ENCODE results near the gene ENOX2.

The ENOX2 gene

DNA sequence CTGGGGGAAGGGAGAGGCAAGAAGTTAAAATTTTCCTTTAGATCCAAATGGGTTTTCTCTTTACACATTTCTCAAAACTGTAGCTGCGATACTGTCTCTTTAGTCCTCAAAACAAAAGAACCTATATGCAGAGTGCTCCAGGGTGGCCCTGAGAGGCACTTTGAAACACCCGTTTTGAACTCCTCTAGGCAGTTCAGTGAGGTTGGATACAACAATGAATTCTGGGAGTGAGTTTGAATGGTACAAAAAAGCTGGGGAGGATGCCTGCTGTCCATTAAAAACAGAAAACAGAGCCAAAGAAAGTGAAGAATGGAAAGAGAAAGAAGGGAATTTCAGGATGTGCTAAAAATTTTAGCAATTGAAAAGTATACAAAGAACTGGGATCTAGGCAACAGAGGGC, 23.1 kb downstream of the ENOX2 start:
- DNase-seq = no peak

DNA sequence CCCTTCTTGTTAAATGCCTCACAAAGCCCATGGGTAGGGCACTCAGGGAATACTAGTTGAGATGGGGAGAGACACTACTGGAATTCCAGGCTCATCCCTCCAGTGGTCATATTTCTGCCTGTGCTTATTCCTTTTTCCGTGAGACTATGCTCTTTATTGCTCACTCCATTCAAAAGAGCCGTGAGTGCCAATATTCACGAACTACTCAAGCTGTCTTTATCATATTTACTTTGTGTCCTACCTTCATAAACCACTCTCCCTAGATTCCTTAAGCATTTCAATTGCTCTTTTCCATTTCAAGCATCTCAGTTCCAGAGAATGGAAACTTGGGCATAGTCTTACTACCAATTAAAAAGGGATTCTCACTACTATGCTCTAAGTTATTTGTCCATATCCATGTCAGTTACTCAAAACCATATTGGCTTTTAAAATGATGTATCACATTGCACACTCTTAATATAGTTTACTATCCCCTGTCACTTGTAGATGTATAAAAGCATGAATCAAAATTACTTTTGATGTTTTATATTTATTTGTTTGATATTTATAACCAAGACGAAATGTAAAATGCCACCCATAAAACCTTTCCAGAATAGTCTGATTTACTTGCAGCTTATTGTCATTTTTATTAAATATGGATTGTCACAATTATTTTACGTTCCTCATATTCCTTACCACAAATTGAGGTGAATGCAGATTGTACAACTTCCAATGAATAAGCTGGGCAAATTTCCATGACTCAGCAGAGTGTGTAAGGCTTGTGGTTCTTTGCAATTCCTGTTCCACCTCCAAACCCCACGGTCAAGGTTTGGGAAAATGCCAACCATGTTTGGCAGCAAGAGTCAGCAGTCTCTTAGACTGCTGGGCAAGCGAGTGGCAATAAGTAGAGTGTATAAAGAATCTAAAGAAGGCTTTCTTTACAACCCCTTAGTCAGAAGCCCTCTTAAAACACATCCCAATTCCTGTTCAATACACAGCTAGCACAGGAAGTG, 24.4 kb downstream of the ENOX2 start:
- no peak for DNase-seq

DNA sequence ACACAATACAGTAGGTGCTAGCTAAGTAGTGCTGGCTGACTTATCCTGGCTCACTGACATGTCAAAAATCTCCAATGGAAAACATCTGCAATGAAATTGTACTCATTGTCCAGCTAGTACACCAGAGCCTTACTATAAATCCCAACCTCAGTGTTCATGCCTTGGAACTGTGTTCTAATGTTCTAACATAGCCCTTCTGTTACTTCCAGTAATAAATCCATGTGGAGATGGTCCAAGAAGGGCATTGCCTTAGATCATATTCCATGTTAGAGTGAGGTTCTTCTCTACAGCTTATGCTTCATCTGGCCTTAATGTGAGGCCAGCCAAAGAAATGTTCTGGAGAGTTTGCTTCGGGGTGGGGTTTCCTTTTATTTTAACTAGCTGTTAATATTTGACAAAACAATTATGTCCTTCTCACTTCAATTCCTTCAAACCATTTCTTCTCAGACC, 25.1 kb downstream of the ENOX2 start:
- no peak for DNase-seq

DNA sequence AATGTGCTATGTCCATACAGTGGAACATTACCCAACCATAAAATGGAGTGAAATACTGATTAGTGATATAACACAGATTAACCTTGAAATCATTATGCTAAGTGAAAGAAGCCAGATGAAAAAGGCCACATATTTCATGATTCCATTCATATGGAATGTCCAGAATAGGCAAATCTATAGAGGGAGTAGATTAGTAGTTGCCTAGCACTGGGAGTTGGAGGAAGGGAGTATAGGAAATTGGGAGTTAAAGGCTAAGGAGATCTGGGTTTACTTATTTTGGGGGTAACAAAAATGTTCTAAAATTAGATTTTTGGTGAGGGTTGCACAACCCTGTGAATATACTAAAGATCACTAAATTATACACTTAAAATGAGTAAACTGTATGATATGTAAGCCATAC, 26.8 kb downstream of the ENOX2 start:
- no peak for DNase-seq

DNA sequence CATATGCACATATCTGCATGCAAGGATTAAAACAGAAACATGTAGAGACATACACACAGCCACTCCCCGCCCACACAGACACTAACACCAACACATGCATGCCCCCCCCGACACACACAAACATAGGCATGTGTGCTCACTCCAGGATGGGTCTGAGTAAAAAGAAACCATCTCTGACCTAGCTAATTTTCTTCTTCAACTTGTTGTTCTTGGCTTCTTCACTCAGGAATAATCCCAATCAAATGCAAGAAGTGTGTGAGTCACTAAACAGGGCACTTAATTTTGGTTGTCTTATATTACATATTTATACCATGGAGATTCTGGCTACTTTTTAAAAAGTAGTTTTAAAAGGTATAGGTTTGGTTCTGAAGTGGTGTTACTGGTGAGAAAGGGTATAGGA, 28.3 kb downstream of the ENOX2 start:
- no peak for DNase-seq

DNA sequence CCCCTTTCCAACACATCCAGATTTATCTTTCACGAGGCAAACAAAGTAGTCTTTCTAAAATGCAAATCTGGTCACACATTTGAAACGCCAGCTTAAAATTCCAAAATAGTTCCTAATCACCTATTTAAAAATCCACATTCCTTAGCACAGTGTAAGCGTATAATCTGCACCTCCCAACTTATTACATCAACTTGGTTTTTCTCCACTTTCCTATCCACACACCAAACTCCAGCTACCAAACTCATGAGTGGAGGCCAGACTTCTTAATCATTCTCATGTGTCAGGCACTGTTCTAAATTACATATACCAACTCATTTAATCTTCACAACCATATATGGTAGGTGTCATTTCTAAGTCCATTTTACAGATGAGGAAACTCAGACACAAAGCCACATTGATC, 33.8 kb downstream of the ENOX2 start:
- no peak for DNase-seq

GRCh38 chrX:130861462-130861861, 41.5 kb downstream of the ENOX2 start:
- no peak for DNase-seq

GRCh38 chrX:130857207-130857606, 45.8 kb downstream of the ENOX2 start:
- DNase-seq = no peak

GRCh38 chrX:130851569-130851968, 51.4 kb downstream of the ENOX2 start:
- DNase-seq = no peak

DNA sequence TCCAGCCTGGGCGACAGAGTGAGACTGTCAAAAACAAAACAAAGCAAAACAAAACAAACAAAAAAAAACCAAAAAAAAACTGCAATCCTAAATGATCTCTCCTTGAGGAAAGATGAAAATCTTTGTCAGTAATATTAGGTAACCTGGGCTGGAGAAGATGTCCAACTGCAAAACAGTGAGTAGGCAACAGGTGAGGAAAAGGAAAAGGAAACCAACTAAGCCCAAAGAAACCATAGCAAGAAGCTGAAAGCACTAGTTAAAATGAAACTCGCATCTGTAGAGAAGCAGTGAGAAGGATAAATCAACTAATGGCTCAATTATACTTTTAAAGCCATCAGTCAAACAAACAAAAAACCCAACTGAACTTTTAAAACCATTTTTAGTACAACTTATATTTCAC, 54.2 kb downstream of the ENOX2 start:
- no peak for DNase-seq

DNA sequence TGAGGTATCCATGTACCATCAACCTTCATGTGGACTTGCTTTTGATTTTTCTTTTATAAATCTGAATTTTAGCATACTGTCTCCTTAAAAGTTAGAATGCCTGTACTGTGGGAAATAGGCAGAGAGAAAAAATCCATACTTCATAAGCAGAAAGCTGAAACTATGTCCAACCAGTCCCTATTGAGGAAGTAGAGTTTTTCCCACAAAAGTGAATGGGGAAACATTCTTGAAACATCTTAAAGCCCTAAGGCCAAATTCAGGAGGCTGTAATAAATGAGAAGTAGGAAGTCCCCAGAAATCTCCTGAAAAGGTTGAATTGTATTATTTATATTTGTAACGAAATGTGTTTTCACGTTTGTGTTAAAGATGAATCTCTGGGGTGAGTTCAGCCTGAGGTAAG, 56.3 kb downstream of the ENOX2 start:
- no peak for DNase-seq

DNA sequence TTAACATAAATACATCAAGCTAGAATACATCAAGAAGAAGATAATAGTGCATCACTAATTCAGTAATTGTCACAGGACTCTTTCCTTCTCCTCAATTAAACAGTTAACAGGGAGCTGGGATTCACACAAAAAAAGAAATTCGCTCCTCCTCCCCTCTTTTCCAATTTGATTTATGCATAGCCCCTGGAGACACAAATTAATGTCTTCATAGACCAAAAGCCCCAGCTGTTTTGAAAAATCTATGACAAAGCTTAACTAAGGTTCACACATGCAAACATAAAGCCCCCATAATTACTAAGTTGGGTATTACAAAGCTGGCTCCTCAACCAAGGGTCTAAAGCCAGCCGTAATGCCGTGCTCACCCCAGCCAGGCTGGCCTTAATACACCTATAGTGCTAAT, 61.2 kb downstream of the ENOX2 start:
- no peak for DNase-seq

DNA sequence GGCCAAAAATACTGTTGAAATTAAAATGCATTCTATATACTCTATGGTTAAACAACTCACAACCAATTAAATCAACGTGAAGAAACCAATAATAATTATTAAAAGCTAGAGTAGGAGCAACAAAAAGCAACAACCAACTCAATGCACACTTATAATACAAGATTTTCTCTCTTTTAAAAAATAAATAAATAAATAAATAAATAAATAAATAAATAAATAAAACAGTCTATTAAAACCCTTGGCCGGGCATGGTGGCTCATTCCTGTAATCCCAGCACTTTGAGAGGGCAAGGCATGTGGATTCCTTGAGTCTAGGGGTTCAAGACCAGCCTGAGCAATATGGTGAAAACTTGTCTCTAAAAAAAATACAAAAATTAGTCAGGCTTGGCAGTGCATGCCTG, 62.7 kb downstream of the ENOX2 start:
- no peak for DNase-seq

DNA sequence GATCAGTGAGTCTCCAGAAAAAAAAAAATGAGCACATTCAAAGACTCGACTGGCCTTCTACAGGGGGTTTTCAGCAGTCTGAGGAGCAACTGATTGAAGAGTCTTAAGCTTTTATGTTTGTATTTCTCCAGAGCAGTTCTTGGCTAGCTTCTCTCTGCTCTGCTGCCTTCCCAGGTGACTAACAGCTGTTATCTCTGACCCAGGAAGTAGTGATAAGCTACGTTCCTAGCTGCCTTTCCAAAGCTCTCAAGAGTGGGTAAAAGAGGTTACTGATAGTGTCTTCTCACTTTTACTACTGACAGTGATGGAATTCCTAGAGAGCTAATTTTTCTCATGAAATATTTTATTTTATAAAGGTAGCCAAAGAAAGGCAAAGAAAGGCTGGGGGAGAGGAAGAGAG, 66.6 kb downstream of the ENOX2 start:
- DNase-seq = no peak

- no peak for DNase-seq
Observed at GRCh38 chrX:130834830-130835229, 68.2 kb downstream of the ENOX2 start.

DNA sequence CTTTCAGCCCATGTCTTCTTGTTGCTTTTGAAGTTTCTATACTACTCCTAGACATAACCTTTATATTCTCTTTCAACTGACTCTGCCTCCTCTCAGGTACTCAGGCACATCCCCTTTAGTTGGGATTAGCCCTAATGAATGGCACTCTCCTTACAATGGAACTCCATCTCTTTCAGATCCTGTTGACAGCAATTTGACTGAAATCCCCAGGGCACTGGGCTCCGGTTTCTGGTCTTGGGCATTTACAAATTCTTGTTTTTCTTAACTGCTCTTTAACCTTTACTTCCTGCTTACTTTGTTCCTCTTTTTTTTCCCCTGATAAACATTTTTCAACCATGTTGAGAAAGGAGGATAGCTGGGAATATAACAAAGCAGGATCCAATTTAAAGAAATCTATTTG, 68.9 kb downstream of the ENOX2 start:
- DNase-seq = no peak

DNA sequence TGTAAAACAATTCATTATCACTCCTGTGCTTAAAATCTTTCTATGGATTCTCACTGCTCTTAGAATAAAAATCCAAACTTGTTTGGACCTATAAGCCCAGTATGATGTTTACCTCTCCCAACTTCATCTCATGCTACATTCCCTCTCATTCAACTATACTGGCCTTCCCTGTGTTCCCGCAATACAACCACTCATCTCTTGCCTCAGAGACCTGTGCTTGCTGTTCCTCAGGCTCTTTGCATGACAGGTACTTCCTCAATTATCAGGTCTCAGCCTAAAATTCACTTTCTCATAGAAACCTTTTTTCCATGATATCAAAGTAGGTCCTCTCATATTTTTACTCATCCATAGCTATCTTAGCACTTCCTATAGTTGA, 71.7 kb downstream of the ENOX2 start:
- no peak for DNase-seq

DNA sequence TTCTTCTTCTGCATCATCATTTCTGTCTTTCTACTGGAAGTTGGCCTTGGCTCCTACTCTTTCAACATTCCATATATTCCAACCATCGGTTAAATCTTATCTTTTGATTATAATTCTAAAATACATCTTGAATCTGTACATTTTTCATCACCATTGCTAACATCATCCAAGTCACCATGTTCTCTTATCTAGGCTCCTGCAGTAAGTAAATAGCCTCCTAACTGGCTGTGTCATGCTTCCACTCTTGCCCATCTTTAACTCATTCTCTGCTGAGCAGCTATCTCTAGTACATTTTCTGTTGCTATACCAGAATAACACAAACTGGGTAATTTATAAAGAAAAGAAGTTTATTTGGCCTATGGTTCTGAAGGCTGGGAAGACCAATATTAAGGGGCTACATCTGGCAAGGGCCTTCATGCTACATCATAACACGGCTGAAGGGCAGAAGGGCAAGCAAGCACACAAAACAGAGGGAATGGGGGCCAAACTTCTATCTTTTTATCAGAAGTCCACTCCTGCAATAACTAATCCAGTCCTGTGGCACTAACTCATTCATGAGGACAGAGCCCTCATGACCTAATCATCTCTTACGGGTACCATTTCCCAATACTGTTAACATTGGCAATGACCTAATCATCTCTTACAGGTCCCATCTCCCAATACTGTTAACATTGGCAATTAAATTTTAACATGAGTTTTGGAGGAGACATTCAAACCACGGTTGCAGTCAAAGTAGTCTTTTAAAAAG, 72.2 kb downstream of the ENOX2 start:
- DNase-seq = no peak

DNA sequence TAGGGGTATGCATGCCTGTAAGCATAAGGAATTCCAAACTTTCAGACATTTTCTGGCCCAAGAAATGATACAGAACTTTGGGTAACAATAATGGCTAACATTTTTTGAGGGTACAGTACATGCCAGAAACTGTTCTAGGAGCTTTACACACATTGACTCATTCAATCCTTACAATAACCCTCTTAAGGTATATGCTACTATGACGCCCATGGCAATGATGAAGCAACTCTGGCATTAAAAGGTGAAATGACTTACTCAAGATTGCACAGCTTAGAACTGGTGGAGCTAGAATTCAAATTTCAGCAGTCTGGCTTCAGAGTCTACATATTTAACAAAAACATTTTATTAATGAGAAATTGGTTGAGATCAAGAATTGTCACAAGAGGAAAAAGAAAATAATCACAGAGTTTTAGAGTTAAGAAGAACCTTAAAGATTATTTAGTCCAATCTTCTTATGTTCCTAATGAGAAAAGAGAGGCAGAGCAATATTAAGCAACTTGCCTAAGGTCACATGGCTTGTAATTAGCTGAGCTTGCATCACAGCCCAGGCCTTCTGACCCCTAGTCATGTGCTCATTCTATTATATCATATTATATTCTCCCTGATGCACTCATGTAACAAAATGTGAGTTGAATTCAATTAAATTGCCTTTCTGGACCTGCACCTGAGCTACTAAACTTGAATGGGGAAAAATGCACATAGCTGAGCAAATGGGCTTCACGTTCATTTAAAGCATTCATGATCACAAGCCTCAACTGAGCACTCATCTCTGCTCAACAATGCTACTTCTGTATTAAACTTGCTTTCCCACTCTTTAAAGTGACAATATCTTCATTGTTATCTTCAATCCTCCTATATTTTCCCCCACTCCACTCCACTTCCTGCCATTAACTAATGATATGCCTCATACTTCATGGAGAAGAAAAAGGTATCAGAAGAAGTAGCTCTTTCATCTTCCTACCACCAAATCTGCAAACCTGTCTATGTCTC, 73.2 kb downstream of the ENOX2 start:
- DNase-seq = no peak

DNA sequence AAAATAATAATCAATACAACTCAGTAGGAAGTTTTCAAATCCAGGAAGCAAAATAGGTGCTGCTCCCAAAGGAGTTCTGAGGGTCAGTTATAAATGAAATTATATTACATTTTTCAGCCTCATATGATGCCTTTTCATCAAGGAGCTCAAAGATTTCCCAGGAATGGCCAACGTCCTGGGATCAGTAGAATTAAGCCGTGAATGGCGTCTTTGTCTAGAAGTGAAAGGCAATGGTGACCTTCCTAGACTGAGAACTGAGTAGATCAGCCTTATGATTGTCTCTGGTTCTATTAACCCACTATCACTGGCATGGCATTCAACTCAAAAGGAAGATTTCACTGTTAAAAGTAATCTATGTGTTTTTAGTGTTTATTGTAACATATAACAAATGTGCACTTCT, 74.4 kb downstream of the ENOX2 start:
- no peak for DNase-seq

DNA sequence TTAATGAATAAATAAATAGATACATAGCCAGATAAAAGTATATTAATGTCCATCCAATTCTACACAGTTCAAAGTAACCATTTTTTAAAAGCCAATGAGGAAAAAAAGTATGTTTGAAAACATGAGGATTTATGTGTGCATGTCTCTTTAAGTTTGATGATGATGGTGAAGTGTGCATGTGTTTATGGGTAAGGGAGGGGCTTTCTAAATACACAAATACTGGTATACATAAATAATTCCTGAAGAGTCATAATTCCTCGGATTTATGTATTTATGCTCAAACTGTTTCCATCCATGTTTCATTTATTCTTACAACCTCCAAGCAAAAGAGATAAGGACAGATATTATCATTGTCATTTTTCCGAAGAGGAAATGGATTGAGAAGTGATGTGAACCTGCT, 75.4 kb downstream of the ENOX2 start:
- DNase-seq = no peak

DNA sequence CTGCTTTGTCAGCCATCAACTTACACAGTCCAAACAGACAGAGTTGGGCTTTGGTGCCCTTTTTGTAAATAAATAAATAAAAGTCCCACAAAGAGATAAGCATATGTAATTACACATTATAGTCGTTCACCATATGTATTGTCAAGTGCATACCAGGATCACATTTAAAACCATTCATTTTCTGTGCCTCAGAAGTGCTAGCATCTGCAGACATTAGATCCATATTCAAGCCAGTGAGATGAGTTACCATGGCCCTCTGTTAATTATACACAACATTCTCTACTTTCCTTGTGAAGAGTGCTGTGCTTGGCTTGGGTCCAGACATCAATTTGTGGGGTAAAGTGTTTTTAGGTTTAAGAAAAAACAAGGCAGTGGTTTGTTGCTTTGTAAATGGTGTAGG, 76.8 kb downstream of the ENOX2 start:
- no peak for DNase-seq

DNA sequence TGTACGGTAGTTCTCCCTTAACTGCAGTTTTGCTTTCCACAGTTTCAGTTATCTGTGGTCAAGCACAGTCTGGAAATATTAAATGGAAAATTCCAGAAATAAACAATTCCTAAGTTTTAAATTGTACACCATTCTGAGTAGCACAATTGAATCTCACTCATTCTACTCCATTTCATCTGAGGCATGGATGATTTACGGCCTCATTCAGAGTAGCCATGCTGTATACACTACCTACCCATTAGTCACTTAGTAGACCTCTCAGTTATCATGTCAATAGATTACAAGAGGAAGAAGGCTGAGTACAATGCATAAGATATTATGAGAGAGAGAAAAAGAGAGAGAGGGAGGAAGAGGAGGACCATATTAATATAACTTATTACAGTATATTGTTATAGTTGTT, 77.5 kb downstream of the ENOX2 start:
- DNase-seq = no peak

All from stimulated activated CD4-positive, alpha-beta T cell treated with anti-CD3 and anti-CD28 coated beads, Interleukin-2, amount 100 ng/mL, for 24 hours (primary cell).